ENCODE data around the gene ABCC2.

ABCC2 gene

GRCh38 chr10:99881371-99881770 is 98.9 kb downstream of the ABCC2 start:
- H3K79me1 ChIP-seq (ENCODE audit: low read length): no peaks in the 10 kb centered on the region
- no peaks in the 10 kb centered on the region for H3K27me3 ChIP-seq (ENCODE audit: insufficient read depth, low read length)
- no peak overlapping the region for H4K91ac ChIP-seq (ENCODE audit: low read depth, low read length)
- H4K12ac ChIP-seq (ENCODE audit: low read depth, low read length): no peak overlapping the region
- H3K4me2 ChIP-seq (ENCODE audit: low read length): no peak overlapping the region
- H2AFZ ChIP-seq (ENCODE audit: insufficient read depth, low read length, poor library complexity): no peak overlapping the region
- H3K9me3 ChIP-seq (ENCODE audit: insufficient read depth, low read depth, low read length): peaks cover 2% of the 10 kb centered on the region
- no peaks in the 10 kb centered on the region for H3K4me1 ChIP-seq (ENCODE audit: control insufficient read depth in 1 of 2, insufficient read depth in 2 of 2, low read length in 2 of 2)
- no peak overlapping the region for H2BK12ac ChIP-seq (ENCODE audit: low read length)
- no peak overlapping the region for H3K4ac ChIP-seq (ENCODE audit: low read depth, low read length)
- H3K23ac ChIP-seq (ENCODE audit: low read length): no peak overlapping the region
- H2AK5ac ChIP-seq (ENCODE audit: low read length): no peak overlapping the region
- no peaks in the 10 kb centered on the region for H3K79me2 ChIP-seq (ENCODE audit: control insufficient read depth, insufficient read depth, low read length, poor library complexity)
- H4K8ac ChIP-seq (ENCODE audit: low read depth, low read length): no peak overlapping the region
- H2BK120ac ChIP-seq (ENCODE audit: insufficient read depth, low read length, poor library complexity): no peak overlapping the region
- H2BK5ac ChIP-seq (ENCODE audit: low read depth, low read length, poor library complexity): no peak overlapping the region
- peaks cover 53 to 66% of the 10 kb centered on the region in 2 experiments for H3K36me3 ChIP-seq (ENCODE audit: control insufficient read depth in 1 of 2, insufficient read depth in 2 of 2, low read length in 2 of 2)
- no peak overlapping the region for H3K18ac ChIP-seq (ENCODE audit: low read length)
- no peak for DNase-seq
- H3K27ac ChIP-seq (ENCODE audit: low read depth, low read length): no peak overlapping the region
- H3K9ac ChIP-seq (ENCODE audit: low read length): no peak overlapping the region
- no peak overlapping the region for H3K14ac ChIP-seq (ENCODE audit: low read length)
- WGBS (ENCODE audit: extremely low coverage, insufficient coverage, insufficient read length): no CpG with 5 or more reads among the region's 5 CpGs
- no peak overlapping the region for H3K4me3 ChIP-seq (ENCODE audit: low read depth, low read length)

GRCh38 chr10:99883523-99883922 is 101.1 kb downstream of the ABCC2 start:
- Histone ChIP-seq H3K79me2 (ENCODE audit: control insufficient read depth, insufficient read depth, low read length, poor library complexity) (no peaks in the 10 kb centered on the region), H3K18ac (ENCODE audit: low read length) (no peak overlapping the region), H4K12ac (ENCODE audit: low read depth, low read length) (no peak overlapping the region), H3K14ac (ENCODE audit: low read length) (no peak overlapping the region), H3K27ac (ENCODE audit: low read depth, low read length) (no peak overlapping the region), H3K27me3 (ENCODE audit: insufficient read depth, low read length) (no peaks in the 10 kb centered on the region), H2AK5ac (ENCODE audit: low read length) (no peak overlapping the region), H3K4me1 (ENCODE audit: control insufficient read depth in 1 of 2, insufficient read depth in 2 of 2, low read length in 2 of 2) (no peaks in the 10 kb centered on the region), H4K8ac (ENCODE audit: low read depth, low read length) (no peak overlapping the region), H3K36me3 (ENCODE audit: control insufficient read depth in 1 of 2, insufficient read depth in 2 of 2, low read length in 2 of 2) (peaks cover 46 to 57% of the 10 kb centered on the region in 2 experiments), H4K91ac (ENCODE audit: low read depth, low read length) (no peak overlapping the region), H3K79me1 (ENCODE audit: low read length) (no peaks in the 10 kb centered on the region), H3K9me3 (ENCODE audit: insufficient read depth, low read depth, low read length) (peaks cover 2% of the 10 kb centered on the region), H3K4ac (ENCODE audit: low read depth, low read length) (no peak overlapping the region), H2BK120ac (ENCODE audit: insufficient read depth, low read length, poor library complexity) (no peak overlapping the region), H2BK12ac (ENCODE audit: low read length) (no peak overlapping the region), H3K9ac (ENCODE audit: low read length) (no peak overlapping the region), H2AFZ (ENCODE audit: insufficient read depth, low read length, poor library complexity) (no peak overlapping the region), H3K23ac (ENCODE audit: low read length) (no peak overlapping the region), H3K4me2 (ENCODE audit: low read length) (no peak overlapping the region), H3K4me3 (ENCODE audit: low read depth, low read length) (no peak overlapping the region), H2BK5ac (ENCODE audit: low read depth, low read length, poor library complexity) (no peak overlapping the region)
- no peak for DNase-seq
- no CpG with 5 or more reads among the region's 2 CpGs for WGBS (ENCODE audit: extremely low coverage, insufficient coverage, insufficient read length)

- no peak overlapping the region for H3K14ac ChIP-seq (ENCODE audit: low read length)
- WGBS (ENCODE audit: extremely low coverage, insufficient coverage, insufficient read length): no CpG with 5 or more reads among the region's 4 CpGs
- H2AK5ac ChIP-seq (ENCODE audit: low read length): no peak overlapping the region
- no peaks in the 10 kb centered on the region for H3K27me3 ChIP-seq (ENCODE audit: insufficient read depth, low read length)
- no peaks in the 10 kb centered on the region for H3K4me1 ChIP-seq (ENCODE audit: control insufficient read depth in 1 of 2, insufficient read depth in 2 of 2, low read length in 2 of 2)
- H3K4me2 ChIP-seq (ENCODE audit: low read length): no peak overlapping the region
- no peak overlapping the region for H2AFZ ChIP-seq (ENCODE audit: insufficient read depth, low read length, poor library complexity)
- no peak overlapping the region for H3K18ac ChIP-seq (ENCODE audit: low read length)
- no peak overlapping the region for H2BK120ac ChIP-seq (ENCODE audit: insufficient read depth, low read length, poor library complexity)
- H4K12ac ChIP-seq (ENCODE audit: low read depth, low read length): no peak overlapping the region
- no peak overlapping the region for H4K8ac ChIP-seq (ENCODE audit: low read depth, low read length)
- no peak overlapping the region for H2BK5ac ChIP-seq (ENCODE audit: low read depth, low read length, poor library complexity)
- no peak overlapping the region for H3K4me3 ChIP-seq (ENCODE audit: low read depth, low read length)
- H3K79me1 ChIP-seq (ENCODE audit: low read length): no peaks in the 10 kb centered on the region
- no peak overlapping the region for H2BK12ac ChIP-seq (ENCODE audit: low read length)
- no peak overlapping the region for H3K27ac ChIP-seq (ENCODE audit: low read depth, low read length)
- no peak overlapping the region for H4K91ac ChIP-seq (ENCODE audit: low read depth, low read length)
- no peaks in the 10 kb centered on the region for H3K79me2 ChIP-seq (ENCODE audit: control insufficient read depth, insufficient read depth, low read length, poor library complexity)
- H3K23ac ChIP-seq (ENCODE audit: low read length): no peak overlapping the region
- H3K9ac ChIP-seq (ENCODE audit: low read length): no peak overlapping the region
- no peaks in the 10 kb centered on the region for H3K9me3 ChIP-seq (ENCODE audit: insufficient read depth, low read depth, low read length)
- H3K4ac ChIP-seq (ENCODE audit: low read depth, low read length): no peak overlapping the region
- peaks cover 30 to 42% of the 10 kb centered on the region in 2 experiments for H3K36me3 ChIP-seq (ENCODE audit: control insufficient read depth in 1 of 2, insufficient read depth in 2 of 2, low read length in 2 of 2)
- DNase-seq: peak in 1 of 2 donors; percentile 60
Observed at GRCh38 chr10:99888622-99889021, 106.2 kb downstream of the ABCC2 start.

- H4K12ac ChIP-seq (ENCODE audit: low read depth, low read length): no peak overlapping the region
- no peaks in the 10 kb centered on the region for H3K79me2 ChIP-seq (ENCODE audit: control insufficient read depth, insufficient read depth, low read length, poor library complexity)
- no peaks in the 10 kb centered on the region for H3K4me1 ChIP-seq (ENCODE audit: control insufficient read depth in 1 of 2, insufficient read depth in 2 of 2, low read length in 2 of 2)
- WGBS (ENCODE audit: extremely low coverage, insufficient coverage, insufficient read length): no CpG with 5 or more reads among the region's 4 CpGs
- no peaks in the 10 kb centered on the region for H3K79me1 ChIP-seq (ENCODE audit: low read length)
- H3K18ac ChIP-seq (ENCODE audit: low read length): no peak overlapping the region
- no peak overlapping the region for H3K4me2 ChIP-seq (ENCODE audit: low read length)
- no peak for DNase-seq
- H2BK12ac ChIP-seq (ENCODE audit: low read length): no peak overlapping the region
- no peak overlapping the region for H3K14ac ChIP-seq (ENCODE audit: low read length)
- no peak overlapping the region for H3K27ac ChIP-seq (ENCODE audit: low read depth, low read length)
- H3K36me3 ChIP-seq (ENCODE audit: control insufficient read depth in 1 of 2, insufficient read depth in 2 of 2, low read length in 2 of 2): peaks cover 27 to 50% of the 10 kb centered on the region in 2 experiments
- no peak overlapping the region for H3K4me3 ChIP-seq (ENCODE audit: low read depth, low read length)
- H3K4ac ChIP-seq (ENCODE audit: low read depth, low read length): no peak overlapping the region
- no peak overlapping the region for H4K8ac ChIP-seq (ENCODE audit: low read depth, low read length)
- no peak overlapping the region for H4K91ac ChIP-seq (ENCODE audit: low read depth, low read length)
- H2BK120ac ChIP-seq (ENCODE audit: insufficient read depth, low read length, poor library complexity): no peak overlapping the region
- no peaks in the 10 kb centered on the region for H3K27me3 ChIP-seq (ENCODE audit: insufficient read depth, low read length)
- no peak overlapping the region for H3K9ac ChIP-seq (ENCODE audit: low read length)
- H3K23ac ChIP-seq (ENCODE audit: low read length): no peak overlapping the region
- H3K9me3 ChIP-seq (ENCODE audit: insufficient read depth, low read depth, low read length): no peaks in the 10 kb centered on the region
- no peak overlapping the region for H2BK5ac ChIP-seq (ENCODE audit: low read depth, low read length, poor library complexity)
- no peak overlapping the region for H2AFZ ChIP-seq (ENCODE audit: insufficient read depth, low read length, poor library complexity)
- no peak overlapping the region for H2AK5ac ChIP-seq (ENCODE audit: low read length)
Observed at GRCh38 chr10:99894613-99895012, 112.2 kb downstream of the ABCC2 start.
